HepG2 (cell line): Measurements from ENCODE around the gene MAMLD1. TPM values are rescaled to one million over a fixed set of nuclear protein-coding genes. Genes with fewer than 3 reads are reported as not detected.

Source experiments
- ATAC-seq: fragments of 200-7000 bp; cut with Tn5 transposase; 3 replicates; pipeline ENCODE4 v1.9.1; 2020; ENCODE audit warnings: mild to moderate bottlenecking, moderate library complexity
- BruUV-seq: library from RNA; stranded (reverse); fragments of 400-500 nt; replicated peaks from 2 replicates; lab custom pipeline; 2021; lab: Mats Ljungman, UMichigan
- CTCF ChIA-PET: fragments of 300-600 bp; formaldehyde crosslinking; extraction: SDS; loops from one replicate; lab custom pipeline; 2021; ENCODE audit warnings: low total read pairs, inconsistent platforms, low intra/inter-chr PET ratio; lab: Yijun Ruan, JAX
- POLR2A ChIA-PET: fragments of 350-600 bp; sonication (Branson Sonifier 250); formaldehyde crosslinking; loops from one replicate; lab custom pipeline; 2020; ENCODE audit warnings: antibody characterized with exemption, inconsistent platforms; lab: Yijun Ruan, JAX
- DNase-seq: peaks from one replicate; pipeline ENCODE4 v3.0.0-alpha.2; 2015; ENCODE audit warnings: low spot score
- FAIRE-seq: peaks from 3 replicates; lab custom pipeline; 2011; peaks lifted over from hg19 to GRCh38; lab: Jason Lieb, UNC
- H2AFZ ChIP-seq: one replicate; pipeline ENCODE4 v1.6.1; 2011; ENCODE audit warnings: low read length, inconsistent platforms
- H3K27ac ChIP-seq: fragments of 300-600 bp; 3 replicates; pipeline ENCODE4 v1.8.0; 2011; ENCODE audit warnings: mixed run types, mild to moderate bottlenecking, mixed read lengths, low read length, inconsistent platforms; ENCODE audit not compliant: insufficient read depth; ENCODE audit errors: extremely low read length
- H3K27me3 ChIP-seq, 2 experiments: fragments of 200-600 bp in 1 of 2; 2 replicates in 1 of 2; 3 replicates in 1 of 2; pipeline versions ENCODE4 v1.6.0 to v1.8.0; 2011; ENCODE audit warnings: low read length in 2 of 2, mild to moderate bottlenecking in 2 of 2, moderate library complexity in 2 of 2, inconsistent platforms in 1 of 2; ENCODE audit not compliant: insufficient read depth in 2 of 2, control insufficient read depth in 1 of 2
- H3K36me3 ChIP-seq, 2 experiments: fragments of 200-600 bp in 1 of 2; replicated peaks in 1 of 2; 2 replicates in 1 of 2; 3 replicates in 1 of 2; pipeline versions ENCODE4 v1.5.1 to v1.8.0; 2011; ENCODE audit warnings: low read length in 2 of 2, inconsistent platforms in 1 of 2; ENCODE audit not compliant: insufficient read depth in 2 of 2, control insufficient read depth in 1 of 2
- H3K4me1 ChIP-seq: 2 replicates; pipeline ENCODE4 v1.5.1; 2012; ENCODE audit warnings: low read length, inconsistent platforms; ENCODE audit not compliant: insufficient read depth
- H3K4me2 ChIP-seq: 2 replicates; pipeline ENCODE4 v1.6.0; 2011; ENCODE audit warnings: low read depth, low read length, inconsistent platforms
- H3K4me3 ChIP-seq, 3 experiments: fragments of 200-600 bp in 1 of 3; sonication (generic), shearing (Covaris generic) in 1 of 3; replicated peaks in 1 of 3; 2 replicates each; pipeline ENCODE4 v1.5.1; 2011 to 2016; ENCODE audit warnings: low read length in 3 of 3, inconsistent platforms in 2 of 3, low read depth in 2 of 3, mild to moderate bottlenecking in 2 of 3, control low read depth in 1 of 3, mixed read lengths in 1 of 3; ENCODE audit not compliant: insufficient read depth in 1 of 3
- H3K79me2 ChIP-seq: one replicate; pipeline ENCODE4 v1.6.1; 2011; ENCODE audit warnings: low read length, inconsistent platforms; ENCODE audit not compliant: insufficient read depth
- H3K9ac ChIP-seq: 2 replicates; pipeline ENCODE4 v1.6.0; 2011; ENCODE audit warnings: mild to moderate bottlenecking, low read depth, low read length, inconsistent platforms; ENCODE audit not compliant: insufficient read depth
- H3K9me3 ChIP-seq: 2 replicates; pipeline ENCODE4 v1.5.1; 2012; ENCODE audit warnings: mild to moderate bottlenecking, low read length
- H4K20me1 ChIP-seq: 2 replicates; pipeline ENCODE4 v1.6.0; 2011; ENCODE audit warnings: inconsistent platforms, mild to moderate bottlenecking, low read length, moderate library complexity; ENCODE audit not compliant: insufficient read depth
- PHF8 ChIP-seq: sonication (generic); formaldehyde crosslinking; IDR thresholded peaks from 2 replicates; pipeline ENCODE4 v1.5.0; 2020; ENCODE audit warnings: missing genetic modification reagents
- RAD51 ChIP-seq: fragments of 450-650 bp; IDR thresholded peaks from 2 replicates; pipeline ENCODE4 v1.6.1; 2016; ENCODE audit warnings: borderline replicate concordance
- TEAD3 ChIP-seq: optimal IDR thresholded peaks from 2 replicates; pipeline ENCODE3; 2016; ENCODE audit warnings: borderline replicate concordance
- ZNF557 ChIP-seq: sonication (generic); formaldehyde crosslinking; IDR thresholded peaks from 2 replicates; pipeline ENCODE4 v1.4.0; 2020; ENCODE audit warnings: missing genetic modification reagents
- ZNF660 ChIP-seq: sonication (generic); formaldehyde crosslinking; IDR thresholded peaks from 2 replicates; pipeline ENCODE4 v1.5.1; 2020; ENCODE audit warnings: mild to moderate bottlenecking, low read depth, missing genetic modification reagents, borderline replicate concordance
- WGBS: methylation state at CpG from one replicate; pipeline ENCODE4 v1.1.6; 2017; ENCODE audit warnings: low lambda C conversion rate; 5-methylcytosine and 5-hydroxymethylcytosine counted together
- in situ Hi-C: cut with HindIII; loops from 2 replicates; pipeline ENCODE4 v1.10.0; 2017; ENCODE audit warnings: low pct_unique_long_range_greater_than_20kb; ENCODE audit not compliant: extremely low pct_ligation_motif_present
- intact Hi-C: fragments of 100-400 bp; cut with micrococcal nuclease; formaldehyde crosslinking; loops from one replicate; pipeline ENCODE4 v1.10.0; 2022; ENCODE audit not compliant: unreplicated experiment
- polyA plus RNA-seq, 8 experiments: library from polyadenylated mRNA; depleted of rRNA in 3 of 8; stranded (reverse) in 7 of 8; unstranded in 1 of 8; fragments of >200 nt; fragmentation: Illumina TruSeq in 4 of 8; extraction: Trizol in 4 of 8; gene quantifications; 2 replicates each; pipeline versions ENCODE4 v1.2.1 to v1.2.3, GENCODE V29; 2011 to 2016; ENCODE audit warnings: low read depth in 4 of 8, missing spikeins in 1 of 8, mixed read lengths in 1 of 8; ENCODE audit not compliant: insufficient read depth in 1 of 8
- total RNA-seq, 5 experiments: library from RNA; depleted of rRNA; stranded (reverse); fragments of >200 nt; fragmentation: Illumina TruSeq; extraction: Trizol; gene quantifications; 2 replicates each; pipeline ENCODE4 v1.2.3, GENCODE V29; 2016; ENCODE audit warnings: low read depth in 1 of 5
- TF ChIP-seq, protein P1 (sequence below): sonication (generic); formaldehyde crosslinking; IDR thresholded peaks from 2 replicates; pipeline ENCODE4 v1.4.0; 2020; ENCODE audit warnings: mild to moderate bottlenecking, missing genetic modification reagents
- TF ChIP-seq, protein P2 (sequence below): sonication (generic); formaldehyde crosslinking; IDR thresholded peaks from 2 replicates; pipeline ENCODE4; 2020; ENCODE audit warnings: missing genetic modification reagents, mild to moderate bottlenecking, borderline replicate concordance
- TF ChIP-seq, protein P3 (sequence below): sonication (generic); formaldehyde crosslinking; IDR thresholded peaks from 2 replicates; pipeline ENCODE4 v1.4.0; 2020; ENCODE audit warnings: low read depth, mild to moderate bottlenecking, missing genetic modification reagents
- TF ChIP-seq, protein P4 (sequence below): sonication (generic); formaldehyde crosslinking; IDR thresholded peaks from 2 replicates; pipeline ENCODE4 v1.9.0; 2021; ENCODE audit warnings: missing genetic modification reagents, borderline replicate concordance
- TF ChIP-seq, protein P5 (sequence below): sonication (generic); formaldehyde crosslinking; IDR thresholded peaks from 2 replicates; pipeline ENCODE4 v1.4.0; 2020; ENCODE audit warnings: missing genetic modification reagents

MAMLD1 gene
- total and polyA plus RNA-seq, 2 of the 13 experiments (the other 11 are each of a cell fraction or from before 2014, with no cell fraction given): not detected

DNA sequence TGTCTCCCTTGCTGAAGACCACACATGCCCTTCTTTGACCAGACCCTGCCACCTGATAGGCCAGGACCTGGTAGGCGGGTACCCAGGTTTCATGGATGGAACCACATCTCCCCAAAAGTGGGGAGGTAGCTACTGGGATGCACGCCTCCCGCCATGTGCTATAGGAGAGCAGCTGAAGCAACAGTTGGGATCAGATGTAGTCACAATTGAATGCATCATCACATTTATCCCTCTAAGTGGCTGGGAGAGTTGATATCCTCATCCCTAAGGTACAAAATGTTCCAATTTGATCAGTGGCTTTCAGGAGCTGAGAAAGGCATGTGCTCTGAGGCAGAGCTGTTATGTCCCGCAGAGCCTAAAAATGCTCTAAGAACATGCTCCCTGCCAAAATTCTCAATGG is 151.3 kb downstream of the MAMLD1 start (continued):
- TF ChIP-seq, protein P1, sequence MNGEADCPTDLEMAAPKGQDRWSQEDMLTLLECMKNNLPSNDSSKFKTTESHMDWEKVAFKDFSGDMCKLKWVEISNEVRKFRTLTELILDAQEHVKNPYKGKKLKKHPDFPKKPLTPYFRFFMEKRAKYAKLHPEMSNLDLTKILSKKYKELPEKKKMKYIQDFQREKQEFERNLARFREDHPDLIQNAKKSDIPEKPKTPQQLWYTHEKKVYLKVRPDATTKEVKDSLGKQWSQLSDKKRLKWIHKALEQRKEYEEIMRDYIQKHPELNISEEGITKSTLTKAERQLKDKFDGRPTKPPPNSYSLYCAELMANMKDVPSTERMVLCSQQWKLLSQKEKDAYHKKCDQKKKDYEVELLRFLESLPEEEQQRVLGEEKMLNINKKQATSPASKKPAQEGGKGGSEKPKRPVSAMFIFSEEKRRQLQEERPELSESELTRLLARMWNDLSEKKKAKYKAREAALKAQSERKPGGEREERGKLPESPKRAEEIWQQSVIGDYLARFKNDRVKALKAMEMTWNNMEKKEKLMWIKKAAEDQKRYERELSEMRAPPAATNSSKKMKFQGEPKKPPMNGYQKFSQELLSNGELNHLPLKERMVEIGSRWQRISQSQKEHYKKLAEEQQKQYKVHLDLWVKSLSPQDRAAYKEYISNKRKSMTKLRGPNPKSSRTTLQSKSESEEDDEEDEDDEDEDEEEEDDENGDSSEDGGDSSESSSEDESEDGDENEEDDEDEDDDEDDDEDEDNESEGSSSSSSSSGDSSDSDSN (CRISPR knock-in tag): no peak

DNA sequence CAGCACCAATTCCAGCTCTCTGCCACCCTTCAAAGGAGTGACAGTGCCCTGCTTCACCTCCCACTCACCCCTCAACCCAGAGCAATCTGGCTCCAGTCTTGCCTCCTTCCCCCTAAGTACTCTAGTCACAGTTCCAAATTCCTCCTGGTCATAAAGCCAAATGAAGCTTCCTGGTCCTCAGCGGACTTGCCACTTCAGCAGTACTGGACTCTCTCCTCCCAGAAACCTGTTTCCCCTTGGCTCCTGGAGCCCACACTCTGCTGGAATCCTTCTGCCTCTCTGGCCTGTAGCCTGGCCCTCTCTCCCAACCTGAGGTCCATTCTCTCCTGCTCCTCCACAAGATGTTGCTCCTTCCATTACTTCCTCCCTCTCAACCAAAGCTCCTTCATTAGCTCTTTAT is 152.7 kb downstream of the MAMLD1 start:
- CTCF ChIA-PET: no interaction called here
- FAIRE-seq: no peak

More for the DNA sequence above, 152.7 kb downstream of the MAMLD1 start:
- Histone ChIP-seq H3K36me3 (no peaks in the 10 kb centered on the region), H3K79me2 (no peaks in the 10 kb centered on the region), H3K4me3 (no peak overlapping the region), H4K20me1 (no peaks in the 10 kb centered on the region), H3K9ac (no peak overlapping the region), H3K27ac (no peak overlapping the region), H3K27me3 (no peaks in the 10 kb centered on the region; a peak in 1 of 5 replicates), H3K4me2 (no peak overlapping the region), H3K9me3 (no peaks in the 10 kb centered on the region), H3K4me1 (no peaks in the 10 kb centered on the region), H2AFZ (no peak overlapping the region)
- BruUV-seq: no TSS peak
- TF ChIP-seq, protein P2, sequence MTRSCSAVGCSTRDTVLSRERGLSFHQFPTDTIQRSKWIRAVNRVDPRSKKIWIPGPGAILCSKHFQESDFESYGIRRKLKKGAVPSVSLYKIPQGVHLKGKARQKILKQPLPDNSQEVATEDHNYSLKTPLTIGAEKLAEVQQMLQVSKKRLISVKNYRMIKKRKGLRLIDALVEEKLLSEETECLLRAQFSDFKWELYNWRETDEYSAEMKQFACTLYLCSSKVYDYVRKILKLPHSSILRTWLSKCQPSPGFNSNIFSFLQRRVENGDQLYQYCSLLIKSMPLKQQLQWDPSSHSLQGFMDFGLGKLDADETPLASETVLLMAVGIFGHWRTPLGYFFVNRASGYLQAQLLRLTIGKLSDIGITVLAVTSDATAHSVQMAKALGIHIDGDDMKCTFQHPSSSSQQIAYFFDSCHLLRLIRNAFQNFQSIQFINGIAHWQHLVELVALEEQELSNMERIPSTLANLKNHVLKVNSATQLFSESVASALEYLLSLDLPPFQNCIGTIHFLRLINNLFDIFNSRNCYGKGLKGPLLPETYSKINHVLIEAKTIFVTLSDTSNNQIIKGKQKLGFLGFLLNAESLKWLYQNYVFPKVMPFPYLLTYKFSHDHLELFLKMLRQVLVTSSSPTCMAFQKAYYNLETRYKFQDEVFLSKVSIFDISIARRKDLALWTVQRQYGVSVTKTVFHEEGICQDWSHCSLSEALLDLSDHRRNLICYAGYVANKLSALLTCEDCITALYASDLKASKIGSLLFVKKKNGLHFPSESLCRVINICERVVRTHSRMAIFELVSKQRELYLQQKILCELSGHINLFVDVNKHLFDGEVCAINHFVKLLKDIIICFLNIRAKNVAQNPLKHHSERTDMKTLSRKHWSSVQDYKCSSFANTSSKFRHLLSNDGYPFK: no peak
- TF ChIP-seq ZNF557 (CRISPR knock-in tag) (no peak), PHF8 (CRISPR knock-in tag) (no peak), ZNF660 (CRISPR knock-in tag) (no peak), RAD51 (no peak), TEAD3 (CRISPR knock-in tag) (no peak)
- TF ChIP-seq, protein P3, sequence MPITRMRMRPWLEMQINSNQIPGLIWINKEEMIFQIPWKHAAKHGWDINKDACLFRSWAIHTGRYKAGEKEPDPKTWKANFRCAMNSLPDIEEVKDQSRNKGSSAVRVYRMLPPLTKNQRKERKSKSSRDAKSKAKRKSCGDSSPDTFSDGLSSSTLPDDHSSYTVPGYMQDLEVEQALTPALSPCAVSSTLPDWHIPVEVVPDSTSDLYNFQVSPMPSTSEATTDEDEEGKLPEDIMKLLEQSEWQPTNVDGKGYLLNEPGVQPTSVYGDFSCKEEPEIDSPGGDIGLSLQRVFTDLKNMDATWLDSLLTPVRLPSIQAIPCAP (CRISPR knock-in tag): no peak
- TF ChIP-seq, protein P4, sequence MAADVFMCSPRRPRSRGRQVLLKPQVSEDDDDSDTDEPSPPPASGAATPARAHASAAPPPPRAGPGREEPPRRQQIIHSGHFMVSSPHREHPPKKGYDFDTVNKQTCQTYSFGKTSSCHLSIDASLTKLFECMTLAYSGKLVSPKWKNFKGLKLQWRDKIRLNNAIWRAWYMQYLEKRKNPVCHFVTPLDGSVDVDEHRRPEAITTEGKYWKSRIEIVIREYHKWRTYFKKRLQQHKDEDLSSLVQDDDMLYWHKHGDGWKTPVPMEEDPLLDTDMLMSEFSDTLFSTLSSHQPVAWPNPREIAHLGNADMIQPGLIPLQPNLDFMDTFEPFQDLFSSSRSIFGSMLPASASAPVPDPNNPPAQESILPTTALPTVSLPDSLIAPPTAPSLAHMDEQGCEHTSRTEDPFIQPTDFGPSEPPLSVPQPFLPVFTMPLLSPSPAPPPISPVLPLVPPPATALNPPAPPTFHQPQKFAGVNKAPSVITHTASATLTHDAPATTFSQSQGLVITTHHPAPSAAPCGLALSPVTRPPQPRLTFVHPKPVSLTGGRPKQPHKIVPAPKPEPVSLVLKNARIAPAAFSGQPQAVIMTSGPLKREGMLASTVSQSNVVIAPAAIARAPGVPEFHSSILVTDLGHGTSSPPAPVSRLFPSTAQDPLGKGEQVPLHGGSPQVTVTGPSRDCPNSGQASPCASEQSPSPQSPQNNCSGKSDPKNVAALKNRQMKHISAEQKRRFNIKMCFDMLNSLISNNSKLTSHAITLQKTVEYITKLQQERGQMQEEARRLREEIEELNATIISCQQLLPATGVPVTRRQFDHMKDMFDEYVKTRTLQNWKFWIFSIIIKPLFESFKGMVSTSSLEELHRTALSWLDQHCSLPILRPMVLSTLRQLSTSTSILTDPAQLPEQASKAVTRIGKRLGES (CRISPR knock-in tag): no peak
- TF ChIP-seq, protein P5, sequence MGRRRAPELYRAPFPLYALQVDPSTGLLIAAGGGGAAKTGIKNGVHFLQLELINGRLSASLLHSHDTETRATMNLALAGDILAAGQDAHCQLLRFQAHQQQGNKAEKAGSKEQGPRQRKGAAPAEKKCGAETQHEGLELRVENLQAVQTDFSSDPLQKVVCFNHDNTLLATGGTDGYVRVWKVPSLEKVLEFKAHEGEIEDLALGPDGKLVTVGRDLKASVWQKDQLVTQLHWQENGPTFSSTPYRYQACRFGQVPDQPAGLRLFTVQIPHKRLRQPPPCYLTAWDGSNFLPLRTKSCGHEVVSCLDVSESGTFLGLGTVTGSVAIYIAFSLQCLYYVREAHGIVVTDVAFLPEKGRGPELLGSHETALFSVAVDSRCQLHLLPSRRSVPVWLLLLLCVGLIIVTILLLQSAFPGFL: no peak
- in situ Hi-C loops (no loop called here), intact Hi-C loops (no loop called here)
- POLR2A ChIA-PET: no interaction called here
- no peak for ATAC-seq
- DNase-seq: no peak
- 0% methylated on average over 1 of the region's 1 CpG for WGBS
